H1 (cell line): ENCODE results near the gene NRXN3. TPM values are rescaled to one million over a fixed set of nuclear protein-coding genes. Genes with fewer than 3 reads are reported as not detected.

Experiments
- ASH2L ChIP-seq: fragments of 200-600, 300-600 bp; sonication (generic); IDR thresholded peaks from one replicate; pipeline ENCODE4 v1.7.1; 2017; ENCODE audit warnings: low read length
- BRCA1 ChIP-seq: IDR thresholded peaks from 2 replicates; pipeline ENCODE4 v1.6.1; 2012; ENCODE audit warnings: low read depth, low read length, improper control_type of control experiment
- CHD1 ChIP-seq: IDR thresholded peaks from 2 replicates; pipeline ENCODE4 v1.6.1; 2012; ENCODE audit warnings: low read depth, low read length, improper control_type of control experiment
- CREB1 ChIP-seq: IDR thresholded peaks from 2 replicates; pipeline ENCODE4 v1.6.1; 2012; ENCODE audit warnings: inconsistent platforms
- CTCF ChIP-seq, 3 experiments: IDR thresholded peaks; 1 replicate in 2 of 3; 2 replicates in 1 of 3; pipeline versions ENCODE4 v1.5.1 to v1.6.1; 2011; ENCODE audit warnings: low read length in 3 of 3, mild to moderate bottlenecking in 3 of 3, inconsistent platforms in 2 of 3, low read depth in 1 of 3, moderate library complexity in 1 of 3; ENCODE audit not compliant: insufficient read depth in 1 of 3; ENCODE audit errors: control extremely low read depth in 1 of 3
- EGR1 ChIP-seq: IDR thresholded peaks from 2 replicates; pipeline ENCODE4 v1.6.1; 2011; ENCODE audit warnings: low read depth, low read length, borderline replicate concordance
- KDM5A ChIP-seq: fragments of 200-600 bp; IDR thresholded peaks from 2 replicates; pipeline ENCODE4 v1.7.1; 2012; ENCODE audit warnings: mild to moderate bottlenecking, low read length, inconsistent platforms, mixed read lengths
- RAD21 ChIP-seq, 2 experiments: IDR thresholded peaks in 1 of 2; conservative IDR thresholded peaks in 1 of 2; 2 replicates each; pipeline ENCODE4 v1.6.1; 2011; ENCODE audit warnings: low read depth in 2 of 2, low read length in 2 of 2, improper control_type of control experiment in 1 of 2, inconsistent platforms in 1 of 2, mild to moderate bottlenecking in 1 of 2, moderate library complexity in 1 of 2
- RXRA ChIP-seq: IDR thresholded peaks from 2 replicates; pipeline ENCODE4 v1.6.1; 2011; ENCODE audit warnings: low read depth, mild to moderate bottlenecking, low read length, moderate library complexity; ENCODE audit not compliant: insufficient read depth
- polyA plus RNA-seq, 7 experiments: library from polyadenylated mRNA; depleted of rRNA in 3 of 7; stranded (reverse) in 5 of 7; unstranded in 2 of 7; fragments of >200 nt in 5 of 7; fragments of 200-250 nt in 2 of 7; gene quantifications; 1 replicate in 5 of 7; 2 replicates in 1 of 7; 4 replicates in 1 of 7; pipeline versions ENCODE4 v1.2.1 to v1.2.3, GENCODE V29; 2011 to 2013; ENCODE audit warnings: missing spikeins in 2 of 7, mixed read lengths in 2 of 7
- total RNA-seq: library from RNA; stranded (reverse); fragmentation: NEBNext Ultra II Directional; extraction: Animal tissue kit (Norgen Biotek cat#: 25700); gene quantifications from 2 replicates; pipeline ENCODE4 v1.2.1, GENCODE V29; 2021
- TF ChIP-seq, protein P1 (sequence below): IDR thresholded peaks from 2 replicates; pipeline ENCODE4 v1.6.1; 2011; ENCODE audit warnings: low read length, improper control_type of control experiment
- TF ChIP-seq, protein P2 (sequence below): IDR thresholded peaks from 2 replicates; pipeline ENCODE4 v1.6.1; 2012; ENCODE audit warnings: inconsistent platforms

The NRXN3 gene
- total and polyA plus RNA-seq, 2 of the 8 experiments (the other 6 are each of a cell fraction or from before 2014, with no cell fraction given), result 2.6 to 4.1 TPM

DNA sequence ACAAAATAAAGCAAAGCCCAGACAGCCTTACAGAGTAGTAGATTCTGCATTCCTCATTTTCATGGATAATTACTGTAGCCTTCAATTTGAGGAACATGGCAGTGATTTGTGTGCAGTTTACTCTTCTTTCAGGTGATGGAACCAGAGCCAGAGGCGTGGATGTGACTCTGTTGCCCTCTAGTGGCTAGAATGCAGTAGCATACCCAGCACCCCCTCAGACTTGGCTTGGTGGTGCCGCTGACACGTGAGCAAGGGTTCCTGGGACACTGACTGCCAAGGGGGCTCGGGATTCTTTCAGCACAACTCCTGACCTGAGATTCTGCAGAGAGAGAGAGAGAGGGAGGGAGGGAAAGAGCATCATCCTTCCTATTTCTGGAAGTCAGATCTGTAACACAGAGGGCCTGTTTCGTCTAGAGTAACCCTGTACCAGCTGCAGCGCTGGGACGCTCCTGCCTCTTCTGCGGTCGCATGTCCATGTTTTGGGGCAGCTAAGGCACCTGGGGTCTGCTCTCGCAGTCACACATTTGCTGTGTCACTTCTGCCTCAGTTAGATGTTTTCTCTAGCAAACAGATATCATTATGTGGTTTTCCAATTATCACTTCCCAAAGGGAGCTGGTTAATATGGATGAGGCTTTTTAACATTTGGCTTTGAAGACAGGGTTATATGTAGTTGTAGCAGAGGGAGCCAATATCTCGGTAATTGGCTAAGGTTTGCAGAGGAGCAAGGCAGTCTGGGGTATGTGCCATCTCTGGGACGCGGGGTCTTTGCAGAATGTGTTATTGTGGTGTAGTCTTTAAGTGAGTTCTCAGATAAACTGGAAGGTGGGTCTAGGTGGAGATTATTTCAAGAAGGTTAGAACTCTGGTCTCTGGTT is 428.1 kb downstream of the NRXN3 start (continued):
- TF ChIP-seq CTCF (IDR thresholded peaks at IDR 0.05; ENCODE audit: control extremely low read depth in 1 of 3, insufficient read depth in 1 of 3, low read depth in 1 of 3, low read length in 3 of 3), result peak; percentile 95 to 97 (median 95)
- no peak for TF ChIP-seq CHD1
- TF ChIP-seq RXRA, result no peak
- TF ChIP-seq ASH2L, result no peak
- TF ChIP-seq BRCA1, result peak; percentile 37; the same call in 1 of the 2 replicates
- no peak for TF ChIP-seq KDM5A
- TF ChIP-seq CREB1, result peak; percentile 57; the same call in 1 of the 2 replicates
- TF ChIP-seq, protein P1, sequence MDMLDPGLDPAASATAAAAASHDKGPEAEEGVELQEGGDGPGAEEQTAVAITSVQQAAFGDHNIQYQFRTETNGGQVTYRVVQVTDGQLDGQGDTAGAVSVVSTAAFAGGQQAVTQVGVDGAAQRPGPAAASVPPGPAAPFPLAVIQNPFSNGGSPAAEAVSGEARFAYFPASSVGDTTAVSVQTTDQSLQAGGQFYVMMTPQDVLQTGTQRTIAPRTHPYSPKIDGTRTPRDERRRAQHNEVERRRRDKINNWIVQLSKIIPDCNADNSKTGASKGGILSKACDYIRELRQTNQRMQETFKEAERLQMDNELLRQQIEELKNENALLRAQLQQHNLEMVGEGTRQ, result peak; percentile 64
- peak; percentile 91 to 95 for TF ChIP-seq RAD21 (IDR thresholded peaks at IDR 0.05 in 1 of 2, conservative IDR thresholded peaks at IDR 0.05 in 1 of 2; ENCODE audit: low read depth in 2 of 2, low read length in 2 of 2)
- TF ChIP-seq, protein P2, sequence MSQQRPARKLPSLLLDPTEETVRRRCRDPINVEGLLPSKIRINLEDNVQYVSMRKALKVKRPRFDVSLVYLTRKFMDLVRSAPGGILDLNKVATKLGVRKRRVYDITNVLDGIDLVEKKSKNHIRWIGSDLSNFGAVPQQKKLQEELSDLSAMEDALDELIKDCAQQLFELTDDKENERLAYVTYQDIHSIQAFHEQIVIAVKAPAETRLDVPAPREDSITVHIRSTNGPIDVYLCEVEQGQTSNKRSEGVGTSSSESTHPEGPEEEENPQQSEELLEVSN, result no peak
- TF ChIP-seq EGR1, result no peak
- TF ChIP-seq, all 59 proteins: peak for 8
